Hematopoietic multipotent progenitor cell (in vitro differentiated cells): ENCODE data around the gene SEMA5B. TPM values are rescaled to one million over a fixed set of nuclear protein-coding genes. Genes with fewer than 3 reads are reported as not detected.
A peak's percentile ranks its signal among the peaks of the same experiment; 100 is the strongest.

ENCODE experiments used
- DNase-seq, 3 donors: peaks; one replicate each; pipeline ENCODE4 v3.0.0-alpha.2; 2011 to 2015; ENCODE audit warnings: low read depth in 2 of 3, low spot score in 2 of 3
- total RNA-seq: library from RNA; depleted of rRNA; stranded (reverse); fragments of >200 nt; gene quantifications from one replicate; pipeline ENCODE4 v1.2.3, GENCODE V29; 2012

SEMA5B gene
- total RNA-seq, 1 donor, result 0.27 TPM

DNA sequence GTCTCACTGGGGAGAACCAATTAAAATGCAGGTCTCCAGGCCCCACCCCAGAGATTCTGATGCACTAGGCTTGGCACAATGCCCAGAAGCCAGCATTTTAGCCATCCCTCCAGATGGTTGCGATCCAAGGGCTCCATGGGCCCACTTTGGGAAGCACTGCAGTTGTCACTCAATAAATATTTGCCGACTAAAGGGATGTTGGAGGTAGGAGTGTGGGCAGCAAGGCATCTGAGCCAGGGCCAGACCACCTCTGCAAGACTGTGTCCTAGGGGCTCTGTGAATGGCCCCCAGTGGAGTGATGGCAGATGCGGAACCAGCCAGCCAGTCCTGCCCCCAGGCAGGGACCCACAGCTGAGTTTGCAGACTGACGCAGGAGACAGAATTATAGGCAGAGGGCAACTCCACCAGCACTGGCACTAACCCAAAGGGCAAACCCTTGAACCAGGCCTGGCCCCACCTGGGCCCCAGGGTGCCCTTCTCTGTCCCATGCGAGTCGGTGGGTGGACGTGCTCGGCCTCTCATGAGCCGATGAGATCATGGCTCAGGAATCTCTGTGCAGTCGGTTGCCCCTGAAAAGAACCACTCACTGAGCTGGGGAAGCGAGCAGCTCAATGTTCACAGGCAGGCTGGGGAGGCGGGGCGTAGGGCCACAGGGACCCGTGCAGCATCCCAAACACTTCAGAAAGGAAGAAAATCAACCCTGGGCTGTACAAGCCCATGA lies 49.7 kb downstream of the SEMA5B start:
- no peak for DNase-seq

DNA sequence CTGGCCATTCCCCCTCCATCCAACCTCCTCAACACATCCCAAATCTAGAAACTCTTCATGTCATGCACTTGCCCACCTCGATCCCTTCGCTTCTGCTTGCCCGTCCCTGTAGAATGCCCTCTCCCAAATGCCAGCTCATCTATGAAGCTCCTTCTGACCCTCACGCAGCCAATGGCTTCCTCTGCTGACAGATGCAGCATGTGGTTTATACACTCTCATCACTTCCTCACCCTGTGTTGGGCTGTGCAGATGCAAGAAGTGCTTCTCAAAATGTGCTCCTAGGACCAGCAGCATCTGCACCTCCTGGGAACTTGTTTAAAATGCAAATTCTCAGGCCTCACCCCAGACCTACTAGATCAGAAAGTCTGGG lies 51.7 kb downstream of the SEMA5B start:
- peak in 2 of 3 donors; percentile 17 to 64 for DNase-seq

DNA sequence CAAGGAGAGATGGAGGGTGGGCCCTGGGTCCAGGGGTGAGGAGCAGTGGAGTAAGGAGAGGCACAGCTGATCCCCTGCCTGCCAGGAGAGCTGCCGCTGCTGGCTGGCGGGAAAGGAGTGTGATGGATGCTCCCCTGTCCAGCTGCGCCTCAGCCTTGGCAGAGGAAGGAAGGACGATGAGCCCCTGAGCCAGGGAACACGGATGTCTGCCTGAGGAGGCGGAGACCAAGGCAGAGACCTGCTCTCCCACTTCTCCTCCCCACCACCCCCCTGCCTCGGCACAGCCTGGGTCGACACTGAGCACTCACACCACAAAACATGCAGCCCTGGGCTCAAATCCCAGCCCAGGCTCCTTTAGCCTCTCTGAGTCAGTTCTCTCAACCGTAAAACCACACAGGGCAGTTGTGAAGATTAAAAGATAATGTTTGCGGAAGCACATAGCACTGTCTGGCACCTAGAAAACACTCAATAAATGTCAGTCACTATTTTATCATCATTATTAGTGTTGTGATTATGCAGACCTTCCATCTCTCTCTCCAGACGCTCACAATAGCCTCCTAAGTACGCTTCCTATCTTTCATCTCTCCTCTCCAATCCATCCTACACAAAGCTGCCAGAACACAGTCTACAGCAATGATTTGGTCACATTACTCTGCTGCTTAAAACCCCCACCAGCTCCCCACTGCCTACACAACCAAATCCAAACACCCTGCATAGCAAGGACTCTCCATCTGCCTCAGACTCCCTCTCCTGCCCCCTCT lies 52.2 kb downstream of the SEMA5B start:
- DNase-seq, result peak in 2 of 3 donors; percentile 64 to 91

DNA sequence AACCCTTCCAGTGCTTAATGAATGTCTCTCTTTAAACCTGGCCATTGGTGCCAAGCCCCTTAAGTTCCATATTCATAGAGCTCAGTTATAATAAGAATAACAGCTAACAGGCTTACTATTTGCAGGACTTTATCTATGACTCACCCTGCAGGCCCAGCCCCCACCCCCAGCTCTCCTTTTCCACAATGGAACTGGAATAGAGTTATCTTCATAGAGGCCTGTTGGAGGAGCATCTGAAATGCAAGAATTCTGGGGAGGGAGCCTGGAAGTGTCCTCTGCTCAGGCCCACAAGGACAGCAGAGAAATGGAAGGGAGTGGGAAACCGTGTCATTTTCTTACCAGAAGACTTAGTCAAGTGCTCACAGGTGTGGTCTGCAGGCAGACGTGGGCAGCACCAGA lies 52.8 kb downstream of the SEMA5B start:
- DNase-seq, result peak in 1 of 3 donors; percentile 17

DNA sequence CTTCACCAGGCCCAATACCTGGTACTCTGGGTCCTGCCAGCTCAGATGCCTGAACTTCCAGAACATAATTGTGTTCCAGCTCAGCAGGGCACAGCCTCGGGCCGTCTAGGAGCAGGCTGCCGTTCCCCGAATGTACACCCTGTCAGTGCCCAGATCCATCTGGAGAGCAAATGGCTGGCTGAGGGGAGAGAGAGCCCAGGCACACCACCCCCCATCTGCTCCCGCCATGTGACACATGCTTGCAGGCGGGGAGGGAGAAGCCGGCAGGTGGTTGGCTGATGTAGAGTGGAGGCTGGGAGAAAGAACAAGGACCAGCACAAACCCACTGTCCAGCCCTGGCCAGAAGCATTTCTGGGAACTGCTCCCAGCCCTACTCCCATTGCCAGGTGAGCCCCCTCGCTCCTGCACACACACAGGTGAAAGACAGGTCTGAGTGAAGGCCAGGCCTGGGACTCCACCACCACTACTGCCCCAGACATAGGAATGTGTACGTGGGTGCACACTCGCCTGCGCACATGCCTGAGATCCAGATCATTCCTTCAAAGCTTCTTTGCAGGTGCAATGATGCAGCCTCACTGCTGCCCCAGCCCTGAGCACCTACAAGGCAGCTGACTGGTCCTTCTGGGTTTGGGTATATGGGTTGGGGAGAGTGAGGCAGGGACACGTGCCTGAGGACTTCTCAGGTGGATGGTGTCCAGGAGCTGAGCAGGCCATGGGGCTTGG lies 53.5 kb downstream of the SEMA5B start:
- no peak for DNase-seq

DNA sequence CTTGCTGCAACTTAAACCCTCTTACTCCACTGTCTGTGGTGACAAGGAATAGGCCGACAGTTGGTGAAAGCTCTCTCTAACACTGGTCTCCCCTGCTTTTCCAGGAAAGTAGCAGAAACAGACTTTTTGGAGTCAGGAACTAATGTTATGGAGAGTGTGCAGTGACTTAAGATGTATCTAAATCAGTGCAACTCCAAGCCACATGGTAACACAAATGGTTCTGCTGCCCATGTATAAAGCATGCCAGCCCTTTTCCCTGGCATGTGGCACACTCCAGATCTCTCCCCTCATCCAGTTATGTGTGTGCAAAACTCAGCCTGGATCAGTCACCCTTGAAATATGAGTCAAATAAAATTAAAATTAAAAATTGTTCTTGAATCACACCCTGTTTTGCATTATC lies 55.4 kb downstream of the SEMA5B start:
- no peak for DNase-seq

DNA sequence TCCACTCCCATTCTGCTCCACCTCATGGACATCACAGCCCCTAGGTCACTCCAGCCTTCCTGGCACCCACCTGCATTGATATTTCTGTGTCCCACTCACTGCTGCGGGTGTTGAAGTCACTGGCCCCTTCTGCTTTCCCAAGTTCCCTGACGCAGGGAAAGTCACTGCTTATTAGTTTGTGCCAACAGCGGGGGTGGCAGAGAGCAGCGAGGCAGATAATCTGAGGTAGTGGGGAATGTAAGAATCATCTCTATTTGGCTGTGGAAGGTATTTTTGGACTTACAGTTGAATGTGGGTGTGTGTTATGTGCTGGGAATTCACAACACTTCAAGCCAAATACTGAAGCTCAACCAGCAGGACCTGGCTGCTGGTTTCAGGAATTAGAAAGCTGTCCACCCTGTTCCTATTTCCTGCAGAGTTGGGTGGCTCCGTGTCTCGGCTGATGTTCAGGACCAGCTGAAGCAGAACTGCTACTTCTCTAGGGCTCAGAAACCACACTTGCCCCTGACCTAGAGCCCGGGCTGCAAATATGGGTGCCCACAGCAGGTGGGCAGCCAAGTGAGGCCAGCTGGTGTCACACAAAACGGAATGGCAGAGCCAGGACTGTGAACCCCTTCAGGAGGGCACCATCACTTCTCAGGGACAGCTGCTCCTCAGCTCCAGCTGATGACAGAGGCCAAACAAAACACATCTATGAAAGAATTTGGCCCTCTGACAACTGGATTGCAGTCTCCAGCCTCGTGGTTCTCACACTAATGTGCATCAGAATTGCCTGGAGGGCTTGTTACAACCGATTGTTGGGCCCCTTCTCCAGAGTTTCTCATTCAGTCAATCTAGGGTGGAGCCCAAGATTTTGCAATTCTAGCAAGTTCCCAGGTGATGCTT lies 57.7 kb downstream of the SEMA5B start:
- no peak for DNase-seq

DNA sequence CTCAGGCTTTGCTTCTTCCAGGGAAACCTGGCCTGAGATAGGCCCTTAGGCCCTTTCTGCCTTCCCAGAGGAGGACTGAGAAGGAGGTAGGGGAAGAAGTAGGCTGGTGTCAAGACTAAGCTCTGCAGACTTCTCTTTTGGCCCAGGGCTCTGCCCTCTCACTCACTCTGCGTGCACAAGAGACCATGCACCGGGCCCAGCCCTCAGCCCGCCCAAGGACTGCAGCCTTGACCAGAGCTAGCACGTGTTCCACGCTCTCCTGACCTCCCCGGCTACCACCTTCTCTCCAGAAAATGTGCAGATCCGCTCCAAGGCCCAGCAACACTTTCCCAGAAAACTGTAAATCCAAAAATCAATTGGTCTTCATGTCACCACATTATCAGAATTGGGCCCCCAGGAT lies 59.8 kb downstream of the SEMA5B start:
- no peak for DNase-seq

DNA sequence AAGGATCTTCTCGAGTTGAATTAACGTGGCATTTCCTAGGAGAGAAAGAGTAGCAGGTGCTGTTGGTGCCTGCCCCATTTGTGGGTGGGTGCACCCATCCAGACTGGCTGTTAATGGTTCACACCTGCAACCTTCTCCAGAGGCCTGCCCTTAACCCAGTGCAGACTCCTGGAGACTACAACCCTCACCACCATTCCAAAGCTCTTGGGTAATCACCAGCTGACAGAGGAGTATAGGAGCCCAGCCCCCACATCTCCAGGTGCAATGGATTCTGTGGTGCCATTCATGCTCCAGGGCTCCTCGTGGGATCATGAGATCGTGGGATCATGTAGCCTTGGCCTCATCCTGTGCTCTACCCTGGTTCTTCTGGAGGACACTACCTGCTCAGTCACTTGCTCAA lies 60.2 kb downstream of the SEMA5B start:
- DNase-seq, result no peak

DNA sequence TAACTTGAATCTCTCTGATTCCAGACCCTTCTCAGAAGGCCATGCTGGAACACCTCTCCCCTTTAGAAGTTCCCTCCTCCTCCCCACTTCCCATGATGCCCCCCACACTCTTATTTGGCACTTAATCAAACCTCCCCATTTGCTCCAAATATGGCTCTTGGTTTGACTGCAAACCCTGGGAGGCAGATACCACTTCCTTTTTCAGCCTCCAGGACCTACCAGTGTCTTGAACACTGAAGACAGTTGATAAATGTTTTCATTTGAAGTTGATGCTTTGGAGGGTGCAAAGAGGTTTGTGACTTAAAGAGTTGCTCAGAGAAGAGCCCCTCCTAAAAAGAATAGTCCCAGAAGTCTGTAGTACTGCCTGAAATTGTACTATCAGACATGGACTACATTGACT lies 61.5 kb downstream of the SEMA5B start:
- DNase-seq, result peak in 1 of 3 donors; percentile 21

DNA sequence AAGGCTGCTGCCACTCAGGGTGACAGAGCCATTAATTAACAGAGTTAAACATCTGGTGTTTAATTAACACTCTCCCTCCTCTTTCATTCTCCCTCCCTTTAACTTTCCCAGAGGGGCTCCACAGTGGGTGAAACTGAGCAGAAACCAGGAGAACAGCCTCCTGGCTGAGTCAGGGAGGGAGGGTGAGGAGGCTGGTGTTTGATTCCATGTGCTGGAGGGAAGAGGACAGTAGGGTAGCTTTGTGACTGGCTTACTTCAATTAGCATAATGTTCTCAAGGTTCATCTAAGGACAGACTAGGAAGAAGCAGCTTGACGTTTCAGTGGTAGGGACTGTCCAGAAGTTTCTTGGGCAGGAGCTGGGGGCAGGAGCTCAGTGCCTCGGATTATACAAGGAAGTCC lies 62.8 kb downstream of the SEMA5B start:
- DNase-seq, result no peak

DNA sequence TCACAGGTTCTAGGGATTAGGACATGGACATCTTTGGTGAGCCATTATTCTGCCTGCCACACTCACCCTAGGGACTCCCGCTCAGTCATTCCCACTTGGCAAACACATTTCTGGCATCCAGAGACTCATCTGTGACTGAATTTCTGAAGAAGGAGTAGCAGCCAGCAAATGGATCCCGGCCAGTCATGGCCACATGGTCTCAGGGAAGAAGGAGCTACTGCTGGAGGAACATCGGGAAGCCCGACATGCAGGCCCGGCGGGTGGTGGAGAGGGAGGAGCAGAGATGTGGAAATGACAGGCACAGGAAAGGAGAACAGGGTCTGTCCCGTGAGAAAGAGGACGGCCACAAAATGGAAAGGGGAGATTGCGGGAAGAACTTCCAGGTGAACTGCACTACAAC lies 65.4 kb downstream of the SEMA5B start:
- DNase-seq, result no peak

DNA sequence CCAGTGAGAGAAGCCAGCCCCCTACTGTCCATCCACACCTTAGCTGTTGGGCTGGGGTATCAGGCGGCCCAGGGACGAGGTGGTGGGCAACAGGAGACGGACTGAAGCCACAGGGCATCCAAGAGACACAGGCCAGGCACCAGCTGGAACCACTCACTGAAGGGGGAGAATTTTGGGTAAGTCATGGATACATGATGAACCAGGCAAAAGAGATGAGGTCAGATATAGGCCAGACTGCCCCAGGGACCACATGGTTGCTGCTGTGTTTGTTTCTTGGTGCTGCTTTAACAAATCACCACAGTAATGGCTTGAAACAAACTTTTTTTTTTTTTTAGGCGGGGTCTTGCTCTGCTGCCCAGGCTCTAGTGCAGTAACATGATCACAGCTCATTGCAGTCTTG lies 66.4 kb downstream of the SEMA5B start:
- DNase-seq, result no peak

DNA sequence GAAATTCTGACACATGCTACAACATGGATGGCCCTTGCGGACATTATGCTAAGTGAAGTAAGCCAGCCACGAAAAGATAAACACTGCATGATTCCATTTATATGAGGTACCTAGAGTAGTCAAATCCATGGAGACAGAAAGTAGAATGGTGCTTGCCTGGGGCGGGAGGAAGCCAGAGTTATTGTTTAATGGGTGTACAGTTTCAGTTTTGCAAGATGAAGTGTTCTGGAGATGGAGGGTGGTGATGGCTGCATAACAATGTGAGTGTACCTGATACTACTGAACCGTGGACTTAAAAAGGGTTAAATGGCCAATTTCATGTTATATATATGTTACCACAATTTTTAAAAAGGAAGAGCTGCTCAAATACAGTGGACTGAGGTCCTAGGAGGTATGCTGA lies 66.9 kb downstream of the SEMA5B start:
- DNase-seq, result no peak

DNA sequence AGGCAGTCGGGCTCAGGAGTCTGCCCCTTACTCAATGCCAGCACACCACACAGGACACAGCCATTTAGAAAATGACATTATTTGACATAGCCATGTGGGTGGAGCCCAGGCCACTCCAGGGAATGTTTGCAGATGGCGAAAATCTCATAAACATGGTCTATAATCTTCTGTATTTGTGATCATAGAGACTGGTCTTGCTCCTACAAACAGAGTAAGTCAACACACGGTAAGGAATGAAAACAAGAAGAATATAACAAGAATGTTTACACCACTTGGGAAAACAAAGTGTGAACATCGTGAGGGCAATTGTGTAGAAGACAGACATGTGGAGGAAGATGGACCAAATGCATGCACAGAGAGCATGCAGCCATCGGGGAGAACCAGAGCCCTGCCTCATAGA lies 68.2 kb downstream of the SEMA5B start:
- no peak for DNase-seq

DNA sequence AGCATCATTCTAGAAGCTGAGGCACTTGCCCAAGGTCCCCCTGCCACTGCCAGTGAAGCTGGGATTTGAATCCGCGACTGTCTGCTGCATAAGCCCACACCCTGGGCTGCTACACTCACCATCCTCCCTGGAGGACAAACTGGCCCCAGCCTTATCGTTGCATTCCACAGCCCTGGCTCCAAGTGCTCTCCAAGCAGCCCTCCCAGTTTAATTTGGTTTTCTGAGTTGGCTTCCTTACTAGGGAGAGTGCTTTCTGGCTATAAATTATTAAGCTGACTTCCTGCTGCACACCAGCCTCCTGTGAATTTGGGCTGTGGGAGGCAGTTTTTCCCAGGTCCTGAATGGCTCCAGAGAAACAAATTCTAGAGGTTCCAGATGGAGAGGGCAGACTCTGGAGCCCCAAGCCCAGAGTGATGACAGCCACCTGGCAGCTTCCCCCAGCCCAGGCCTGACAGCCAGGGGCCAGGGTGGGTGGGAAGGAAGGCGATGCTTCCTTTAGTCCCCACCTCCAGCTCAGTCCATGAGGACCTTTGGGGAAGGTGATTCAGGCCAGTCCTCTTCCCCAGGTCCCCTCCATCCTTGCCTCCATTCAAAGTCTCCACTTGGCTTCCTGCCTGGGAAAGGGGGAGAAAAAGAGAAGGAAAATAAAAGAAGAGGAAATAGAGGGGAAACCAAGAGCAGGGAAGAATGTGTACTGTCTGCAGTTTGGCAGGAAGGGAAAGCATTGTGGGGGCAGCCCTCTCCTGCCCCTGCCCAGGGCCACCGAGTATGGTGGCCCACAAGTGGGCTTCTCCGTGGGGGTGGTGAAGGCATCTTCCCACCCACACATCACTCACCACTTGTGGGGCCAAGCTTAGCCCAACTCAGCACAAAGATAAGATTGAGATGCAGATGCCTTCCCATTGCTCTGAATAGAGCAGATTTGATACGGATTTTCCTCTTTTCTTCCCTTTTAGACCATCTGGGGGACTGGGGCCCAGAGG lies 69.6 kb downstream of the SEMA5B start:
- no peak for DNase-seq

DNA sequence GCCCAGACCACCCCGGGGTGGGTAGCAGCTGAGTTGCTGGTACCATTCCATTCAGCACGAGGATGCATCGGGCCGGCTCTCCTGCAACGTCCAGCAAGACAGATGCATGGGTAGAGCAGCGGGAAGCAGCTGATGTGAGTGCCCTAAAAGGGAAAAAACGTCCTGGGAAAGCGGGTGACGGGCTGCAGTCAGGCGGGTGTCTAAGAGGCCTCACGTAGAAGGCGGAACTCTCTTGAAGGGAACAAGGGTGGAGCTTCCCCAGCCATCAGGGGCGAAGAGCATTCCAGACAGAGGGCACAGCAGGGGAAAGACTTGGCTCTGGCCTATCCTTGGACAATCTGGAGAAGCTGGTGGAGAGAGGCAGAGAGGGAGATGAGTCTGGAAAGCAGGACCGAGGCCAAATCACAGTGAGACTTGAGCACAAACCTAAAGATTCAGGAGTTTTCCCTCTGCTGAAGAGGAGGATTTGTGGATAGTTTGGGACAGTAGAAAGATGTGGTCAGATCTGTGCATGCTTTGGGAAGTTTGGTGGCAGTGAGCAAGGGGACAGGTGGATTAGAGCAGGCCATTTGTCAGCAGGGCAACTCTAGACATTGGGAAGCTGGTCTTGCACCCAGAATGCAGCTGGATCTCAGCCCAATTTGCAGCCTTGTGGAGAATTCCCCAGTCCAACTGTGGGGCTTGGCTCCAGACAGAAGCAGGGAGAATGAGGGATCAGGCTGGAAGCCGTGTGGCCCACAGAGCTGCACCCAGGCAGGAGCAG lies 70.7 kb downstream of the SEMA5B start:
- DNase-seq, result no peak

DNA sequence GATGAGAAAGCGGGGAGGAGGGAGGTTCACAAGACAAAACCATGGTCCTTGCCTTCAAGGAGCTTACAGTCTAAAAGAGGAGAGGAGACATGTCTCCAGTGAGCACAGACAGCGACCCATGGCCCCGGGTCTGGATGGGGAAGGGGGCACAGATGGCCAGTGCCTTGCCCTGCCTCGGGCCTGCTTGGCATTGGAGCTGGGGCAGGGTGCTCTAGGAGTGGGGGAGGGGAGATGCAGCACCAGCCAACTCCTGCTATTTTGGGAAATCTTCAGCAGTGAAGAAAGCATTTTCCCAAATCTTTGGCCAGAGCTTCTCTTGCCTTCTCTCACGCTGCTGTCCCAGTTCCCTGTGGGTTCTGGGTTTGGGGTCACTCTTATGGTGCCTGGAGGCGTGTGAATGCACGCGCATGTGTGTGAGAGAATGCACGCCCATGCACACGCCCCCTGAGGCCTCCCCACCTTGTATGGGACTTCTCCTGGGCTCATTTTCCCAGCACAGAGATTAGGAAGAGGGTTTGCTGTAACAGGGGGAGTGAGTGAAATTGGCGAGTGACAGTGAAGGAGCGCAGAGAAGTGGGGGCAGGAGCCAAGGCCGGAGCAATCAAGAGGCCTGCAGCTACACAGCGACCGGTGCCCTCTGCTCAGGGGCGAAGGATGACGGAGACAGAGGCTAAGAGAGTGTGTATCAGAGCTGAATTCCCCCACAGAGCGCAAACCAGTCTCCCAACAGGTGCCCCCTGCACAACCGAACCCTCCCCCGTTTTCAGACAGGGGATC lies 71.5 kb downstream of the SEMA5B start:
- no peak for DNase-seq
